Nucleus accumbens (tissue), 56 donors: ENCODE data around the gene PPP6R2.

ENCODE experiments used
- DNase-seq, 56 donors: peaks; one replicate each; lab custom pipeline; 2025; lab: John Stamatoyannopoulos, UW

Gene PPP6R2

GRCh38 chr22:50459496-50460140 lies 116.5 kb downstream of the PPP6R2 start:
- DNase-seq, result no peak

DNA sequence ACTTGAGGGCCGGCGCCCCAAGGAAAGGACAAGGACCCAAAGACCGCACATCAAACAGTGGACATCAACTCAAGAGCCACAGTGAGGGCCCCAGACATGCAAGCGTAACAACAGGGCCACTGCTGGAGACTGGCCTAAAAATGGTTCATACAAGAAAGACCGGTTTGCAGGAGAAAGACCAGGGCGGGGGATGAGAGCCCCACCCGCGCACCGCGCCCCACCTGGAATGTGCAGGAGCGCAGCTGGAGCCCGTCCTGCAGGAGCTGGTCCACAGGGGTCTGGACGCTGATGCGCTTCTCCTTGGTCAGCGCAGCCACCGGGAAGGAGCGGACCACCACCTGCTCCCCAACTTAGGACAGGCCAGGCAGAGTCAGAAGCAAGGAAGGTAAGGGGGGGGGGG lies 117.8 kb downstream of the PPP6R2 start:
- DNase-seq, result no peak

DNA sequence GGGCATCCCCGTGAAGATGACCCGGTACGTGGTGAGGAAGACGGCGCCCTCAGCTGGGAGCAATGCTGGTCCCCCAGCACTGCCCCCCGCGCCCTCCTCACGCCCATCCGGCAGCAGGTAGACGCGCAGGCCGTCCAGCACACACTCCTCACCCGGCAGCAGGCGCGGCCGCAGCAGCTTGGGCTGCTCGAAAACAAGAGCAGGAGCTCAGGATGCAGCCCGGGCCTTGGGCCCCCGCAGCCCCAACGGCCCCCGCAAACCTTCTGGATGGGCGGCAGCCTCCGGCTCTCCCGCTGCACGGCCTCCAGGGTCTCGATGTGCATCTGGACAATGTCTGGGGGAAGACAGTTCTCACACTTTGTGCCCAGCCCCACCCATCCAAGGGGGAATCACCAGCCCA lies 118.4 kb downstream of the PPP6R2 start:
- no peak for DNase-seq

GRCh38 chr22:50461979-50462540 lies 118.9 kb downstream of the PPP6R2 start:
- no peak for DNase-seq

GRCh38 chr22:50463188-50463900 lies 120.2 kb downstream of the PPP6R2 start:
- no peak for DNase-seq

DNA sequence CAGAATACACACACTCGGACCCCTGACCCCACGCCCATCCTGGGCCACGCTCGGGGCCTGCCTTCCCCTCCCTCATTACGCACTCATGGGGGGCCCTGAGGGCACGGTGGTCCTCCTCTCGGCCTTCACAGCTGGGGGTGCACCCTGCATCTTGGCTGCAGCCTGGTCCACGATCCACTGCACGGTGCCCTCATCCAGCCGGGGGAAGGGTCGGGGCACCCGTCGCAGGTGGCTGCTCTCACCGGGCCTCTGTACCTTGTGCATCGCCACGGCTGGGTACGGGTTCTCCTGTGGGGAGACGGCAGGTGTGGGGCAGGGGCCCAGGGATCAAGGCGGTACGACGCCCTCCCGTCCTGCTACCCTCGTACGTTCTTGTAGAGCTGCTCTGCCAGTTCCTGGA lies 121.3 kb downstream of the PPP6R2 start:
- DNase-seq, result no peak

GRCh38 chr22:50465066-50465930 lies 122.2 kb downstream of the PPP6R2 start:
- DNase-seq, result no peak

GRCh38 chr22:50467341-50467740 lies 124.2 kb downstream of the PPP6R2 start:
- DNase-seq, result no peak

- DNase-seq, result no peak
Observed at GRCh38 chr22:50467773-50468440, 124.8 kb downstream of the PPP6R2 start.

DNA sequence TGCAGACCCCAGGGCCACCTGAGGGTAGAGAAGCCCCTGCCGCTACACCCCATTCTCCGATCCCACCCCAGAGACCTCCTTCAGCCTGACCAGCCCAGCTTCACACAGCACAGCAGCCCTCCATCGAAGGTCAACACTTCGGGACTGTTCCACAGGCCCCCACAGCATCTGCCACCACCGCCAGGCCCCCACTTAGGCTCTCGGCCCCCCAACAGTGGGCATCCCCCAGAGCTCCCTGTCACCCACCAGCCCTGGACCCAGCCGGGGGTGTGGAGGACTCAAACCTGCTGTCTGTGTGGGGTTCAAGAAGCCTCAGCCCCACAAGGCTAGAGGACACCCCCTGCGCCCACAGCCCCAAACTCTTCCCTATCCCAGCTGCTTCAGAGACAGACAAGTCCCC lies 125.5 kb downstream of the PPP6R2 start:
- no peak for DNase-seq

DNA sequence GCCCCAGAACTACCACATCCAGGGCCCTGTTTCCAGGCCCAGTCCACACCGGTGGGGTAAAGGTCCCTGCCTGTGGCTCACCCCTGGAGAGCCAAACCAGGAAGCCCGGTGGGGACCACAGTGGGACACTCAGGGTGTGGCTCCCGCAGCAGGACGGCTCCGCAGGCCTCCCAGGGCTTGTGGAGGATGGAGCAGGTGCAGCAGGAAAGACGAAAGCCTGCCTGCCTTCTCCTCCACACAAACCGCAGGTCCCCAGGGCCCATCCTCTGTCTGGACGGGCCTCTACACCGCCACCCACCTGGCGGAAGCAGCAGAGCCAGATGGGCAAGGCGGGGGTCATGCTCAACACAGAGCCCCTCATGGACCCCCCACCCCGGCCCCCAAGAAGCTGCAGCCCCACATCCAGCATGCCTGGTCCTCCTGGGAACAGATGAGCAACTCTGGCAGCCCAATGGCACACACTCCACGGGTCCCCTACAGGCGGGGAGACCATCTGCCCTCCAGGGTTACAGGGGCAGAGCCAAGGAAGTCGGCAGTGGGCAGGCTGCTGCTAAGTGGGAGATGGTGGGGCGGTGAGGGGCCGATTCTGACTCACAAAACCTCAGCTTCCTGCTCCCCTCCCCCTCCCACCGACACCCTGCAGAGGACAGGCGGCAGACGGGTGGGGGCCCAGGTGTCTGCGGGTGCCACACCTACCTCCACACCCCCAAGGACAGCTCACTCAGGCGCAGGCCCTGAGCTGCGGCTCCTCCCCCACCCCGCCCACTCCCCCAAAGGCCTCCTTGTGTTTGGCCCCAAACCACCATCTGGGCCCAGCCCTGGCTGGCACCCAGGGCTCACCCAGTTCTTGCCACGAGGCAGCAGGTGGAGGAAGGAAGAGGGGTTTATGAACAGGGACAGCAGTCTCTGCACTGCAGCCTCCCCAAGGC lies 126.5 kb downstream of the PPP6R2 start:
- peak in 8 of 56 donors; percentile 3 to 46 (median 27) for DNase-seq

DNA sequence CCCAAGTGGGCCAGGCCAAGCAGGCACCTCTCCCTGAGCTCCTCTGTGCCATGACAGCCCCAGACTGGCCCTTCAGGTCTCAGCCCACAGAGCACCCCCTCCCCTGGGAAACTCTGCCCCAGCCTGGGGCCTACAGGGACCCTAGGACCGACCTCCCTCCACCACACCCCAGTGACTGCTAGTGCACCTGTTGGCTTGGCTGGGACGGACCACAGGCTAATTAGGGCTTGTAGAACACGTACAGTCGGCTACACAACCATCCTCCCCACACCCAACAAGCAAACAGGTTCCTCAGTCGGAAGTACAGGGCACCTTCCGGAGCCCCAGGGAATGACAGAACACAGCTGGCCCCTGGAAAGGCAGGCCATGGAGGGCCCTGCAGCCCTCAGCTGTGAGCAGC lies 127.4 kb downstream of the PPP6R2 start:
- no peak for DNase-seq

DNA sequence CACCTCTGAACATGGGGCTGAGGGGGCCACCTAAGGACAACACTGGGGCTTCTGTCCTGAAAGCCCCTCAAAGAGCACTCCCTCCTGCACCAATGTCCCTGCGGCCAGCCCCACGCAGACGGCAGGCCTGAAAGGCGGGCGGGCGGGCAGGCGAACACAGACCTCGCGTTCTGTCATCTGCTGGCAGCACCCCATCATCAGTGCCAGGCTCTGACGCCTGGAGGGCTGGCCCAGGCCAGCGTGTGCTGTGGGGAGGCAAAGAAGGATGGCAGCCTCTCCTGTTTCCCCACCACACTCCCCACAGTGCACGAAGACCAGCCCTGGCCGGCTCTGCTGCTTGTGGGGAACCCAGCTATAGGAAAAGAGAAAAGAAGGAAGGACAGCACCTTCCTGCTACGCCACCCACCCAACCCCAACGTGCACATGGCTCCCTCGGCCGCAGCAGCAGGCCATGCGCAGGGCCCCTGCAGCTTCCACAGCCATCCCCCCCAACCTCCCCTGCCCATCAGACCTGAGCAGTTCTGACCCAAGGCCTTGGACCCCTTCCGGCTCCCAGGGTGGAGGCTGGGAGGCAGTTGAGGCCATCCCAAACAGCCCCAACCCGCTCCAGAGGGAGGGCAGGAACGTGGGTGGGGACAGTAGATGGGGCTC lies 128.2 kb downstream of the PPP6R2 start:
- DNase-seq, result peak in 46 of 56 donors; percentile 9 to 81 (median 52)

GRCh38 chr22:50471962-50472361 lies 128.8 kb downstream of the PPP6R2 start:
- DNase-seq, result no peak

DNA sequence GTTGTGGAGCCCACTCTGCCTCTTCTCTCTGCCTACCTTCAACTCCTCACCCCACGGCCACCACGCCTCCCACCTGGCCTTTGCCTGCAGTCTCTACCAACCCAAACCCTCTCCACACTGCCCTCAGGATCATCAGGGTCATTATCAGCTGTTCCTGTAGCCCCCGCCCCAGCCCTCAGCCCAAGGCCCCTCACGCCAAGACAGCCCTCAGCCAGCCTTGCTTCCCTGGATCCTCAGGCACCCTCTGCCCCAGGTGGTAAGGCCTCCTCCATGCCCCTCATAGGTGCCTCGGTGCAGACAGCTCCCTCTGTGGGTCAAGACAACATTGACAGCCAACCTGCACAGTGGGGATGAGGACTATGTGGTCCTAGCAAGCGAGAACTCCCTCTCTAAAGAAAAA lies 130.0 kb downstream of the PPP6R2 start:
- DNase-seq, result no peak

- DNase-seq, result peak in 16 of 56 donors; percentile 4 to 41 (median 20)
Observed at GRCh38 chr22:50473855-50474671, 130.9 kb downstream of the PPP6R2 start.

GRCh38 chr22:50474710-50475651 lies 131.9 kb downstream of the PPP6R2 start, which contains the start of gene SBF1:
TSS of gene SBF1 (minus strand) at chr22:50475035. CDS start at chr22:50474840, 195 bp downstream.
- peak; percentile 21 to 93 (median 84) for DNase-seq
